ENCODE results near the gene VWF.

The VWF gene

GRCh38 chr12:5944053-5944452 lies 180.4 kb downstream of the VWF start:
- no peak for DNase-seq

- no peak for DNase-seq
These were observed 182.6 kb downstream of the VWF start for GRCh38 chr12:5941907-5942306.

- no peak for DNase-seq
These were observed 196.5 kb downstream of the VWF start for GRCh38 chr12:5927732-5928516.

GRCh38 chr12:5925646-5926045 lies 198.8 kb downstream of the VWF start:
- DNase-seq, result no peak

GRCh38 chr12:5924342-5924741 lies 200.1 kb downstream of the VWF start:
- no peak for DNase-seq

- DNase-seq, result no peak
These were observed 200.7 kb downstream of the VWF start for GRCh38 chr12:5923751-5924150.

GRCh38 chr12:5923043-5923605 lies 201.3 kb downstream of the VWF start:
- no peak for DNase-seq

- no peak for DNase-seq
These were observed 202.2 kb downstream of the VWF start for GRCh38 chr12:5921966-5922899.

GRCh38 chr12:5921027-5921909 lies 203.2 kb downstream of the VWF start:
- no peak for DNase-seq

GRCh38 chr12:5916785-5917290 lies 207.6 kb downstream of the VWF start:
- no peak for DNase-seq

- no peak for DNase-seq
These were observed 209.0 kb downstream of the VWF start for GRCh38 chr12:5915511-5915910.

- DNase-seq, result no peak
These were observed 209.9 kb downstream of the VWF start for GRCh38 chr12:5914387-5915149.

GRCh38 chr12:5913387-5913786 lies 211.1 kb downstream of the VWF start:
- DNase-seq, result no peak

GRCh38 chr12:5912437-5913334 lies 211.8 kb downstream of the VWF start:
- DNase-seq, result no peak

GRCh38 chr12:5912011-5912410 lies 212.5 kb downstream of the VWF start:
- DNase-seq, result no peak

GRCh38 chr12:5910790-5911548 lies 213.5 kb downstream of the VWF start:
- DNase-seq, result no peak

GRCh38 chr12:5909560-5909959 lies 214.9 kb downstream of the VWF start:
- no peak for DNase-seq

- DNase-seq, result no peak
These were observed 216.2 kb downstream of the VWF start for GRCh38 chr12:5908251-5908650.

- DNase-seq, result no peak
These were observed 216.7 kb downstream of the VWF start for GRCh38 chr12:5907807-5908206.

- no peak for DNase-seq
These were observed 218.7 kb downstream of the VWF start for GRCh38 chr12:5905757-5906156.
